ENCODE data around the gene FAM114A1.

FAM114A1 gene

DNA sequence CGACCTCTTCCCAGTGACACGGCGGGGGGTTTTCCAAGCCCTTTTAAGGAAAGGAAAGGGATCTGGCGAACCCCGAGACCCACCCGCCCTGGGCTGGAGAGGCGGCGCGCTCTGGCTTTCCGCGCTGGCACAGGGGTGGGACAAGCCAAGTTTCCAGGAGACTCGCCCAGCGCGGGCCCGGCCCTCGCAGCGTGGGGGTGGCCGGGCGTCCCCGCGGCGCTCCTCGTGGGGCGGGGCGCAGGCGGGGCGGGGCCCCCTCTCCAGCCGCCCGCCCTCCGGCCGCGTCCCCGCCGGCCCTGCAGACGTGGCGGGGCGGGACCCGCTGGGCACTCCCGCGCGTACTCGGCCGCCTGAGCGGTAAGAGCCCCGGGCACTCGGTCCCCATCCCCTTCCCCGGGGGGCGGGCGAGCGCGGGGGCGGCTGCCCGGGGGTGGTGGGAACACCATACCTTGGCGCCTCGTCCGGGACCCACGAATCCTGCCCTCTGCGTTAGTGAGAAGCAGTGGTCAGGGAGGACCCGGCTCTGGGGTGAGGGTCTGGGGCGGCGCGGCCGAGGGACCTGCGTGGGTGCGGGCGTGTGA is at the start of gene FAM114A1:
FAM114A1 (plus strand) TSS at position 329 of the 581 bp plus-strand sequence. CDS start 10,273 bp downstream, outside the sequence.
- TF ChIP-seq, protein P1, sequence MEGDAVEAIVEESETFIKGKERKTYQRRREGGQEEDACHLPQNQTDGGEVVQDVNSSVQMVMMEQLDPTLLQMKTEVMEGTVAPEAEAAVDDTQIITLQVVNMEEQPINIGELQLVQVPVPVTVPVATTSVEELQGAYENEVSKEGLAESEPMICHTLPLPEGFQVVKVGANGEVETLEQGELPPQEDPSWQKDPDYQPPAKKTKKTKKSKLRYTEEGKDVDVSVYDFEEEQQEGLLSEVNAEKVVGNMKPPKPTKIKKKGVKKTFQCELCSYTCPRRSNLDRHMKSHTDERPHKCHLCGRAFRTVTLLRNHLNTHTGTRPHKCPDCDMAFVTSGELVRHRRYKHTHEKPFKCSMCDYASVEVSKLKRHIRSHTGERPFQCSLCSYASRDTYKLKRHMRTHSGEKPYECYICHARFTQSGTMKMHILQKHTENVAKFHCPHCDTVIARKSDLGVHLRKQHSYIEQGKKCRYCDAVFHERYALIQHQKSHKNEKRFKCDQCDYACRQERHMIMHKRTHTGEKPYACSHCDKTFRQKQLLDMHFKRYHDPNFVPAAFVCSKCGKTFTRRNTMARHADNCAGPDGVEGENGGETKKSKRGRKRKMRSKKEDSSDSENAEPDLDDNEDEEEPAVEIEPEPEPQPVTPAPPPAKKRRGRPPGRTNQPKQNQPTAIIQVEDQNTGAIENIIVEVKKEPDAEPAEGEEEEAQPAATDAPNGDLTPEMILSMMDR (IDR thresholded peaks at IDR 0.05; ENCODE audit: low read length, missing control alignments), result no peak
- peak within 1 kb of the TSS; percentile 87 for H3K4me3 ChIP-seq (replicated peaks; ENCODE audit: low read depth, low read length)
- peak; percentile 84 for DNase-seq (ENCODE audit: low read depth)

DNA sequence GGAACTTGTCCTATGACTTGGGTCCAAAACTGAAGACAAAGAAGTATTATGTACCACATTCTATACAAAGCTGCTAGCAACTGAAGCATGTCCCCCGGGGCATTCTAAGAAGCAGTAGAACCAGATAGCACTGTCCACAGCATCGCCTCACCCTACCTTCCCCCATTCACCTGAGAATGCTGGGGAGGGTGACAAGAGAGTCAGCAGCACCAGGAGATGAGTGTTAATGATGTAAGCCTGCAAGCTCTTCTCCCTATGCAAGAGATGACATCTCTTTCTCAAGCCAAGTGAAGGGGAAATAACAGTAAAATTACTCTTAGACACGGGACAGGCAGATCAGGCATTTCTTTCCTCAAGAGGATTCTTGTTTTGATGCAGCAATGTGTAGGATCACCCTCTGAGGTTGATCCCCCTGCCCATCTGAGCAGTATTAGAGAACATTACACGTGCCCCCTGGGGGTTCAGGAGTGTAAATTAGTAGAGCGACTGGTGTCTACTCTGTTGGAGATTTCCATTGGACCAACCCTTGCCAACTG is 49.1 kb upstream of the FAM114A1 start:
- H3K4me3 ChIP-seq (replicated peaks; ENCODE audit: low read depth, low read length), result no peak overlapping the region
- no peak for DNase-seq (ENCODE audit: low read depth)
- TF ChIP-seq, protein P1 (IDR thresholded peaks at IDR 0.05; ENCODE audit: low read length, missing control alignments), result no peak

DNA sequence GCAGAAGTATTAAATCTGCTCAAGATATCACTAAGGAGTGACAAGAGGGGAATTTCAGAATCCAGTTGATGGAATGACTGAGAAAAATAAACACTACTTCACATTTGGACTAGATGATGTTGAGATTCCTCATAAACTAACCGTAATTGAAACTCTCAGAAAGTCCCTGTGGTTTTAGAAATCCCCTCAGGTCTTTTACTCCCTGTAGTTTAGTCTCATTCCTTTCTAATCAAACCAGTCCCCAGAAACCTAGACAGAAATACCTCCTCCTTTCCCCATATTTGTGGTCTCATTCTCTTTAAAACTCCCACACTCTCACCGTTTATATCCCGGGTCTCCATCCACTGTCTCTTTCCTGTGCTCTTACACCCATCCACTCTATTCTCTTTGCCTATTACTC is 48.0 kb upstream of the FAM114A1 start:
- no peak for DNase-seq (ENCODE audit: low read depth)
- TF ChIP-seq, protein P1 (IDR thresholded peaks at IDR 0.05; ENCODE audit: low read length, missing control alignments), result no peak
- H3K4me3 ChIP-seq (replicated peaks; ENCODE audit: low read depth, low read length), result no peak overlapping the region

DNA sequence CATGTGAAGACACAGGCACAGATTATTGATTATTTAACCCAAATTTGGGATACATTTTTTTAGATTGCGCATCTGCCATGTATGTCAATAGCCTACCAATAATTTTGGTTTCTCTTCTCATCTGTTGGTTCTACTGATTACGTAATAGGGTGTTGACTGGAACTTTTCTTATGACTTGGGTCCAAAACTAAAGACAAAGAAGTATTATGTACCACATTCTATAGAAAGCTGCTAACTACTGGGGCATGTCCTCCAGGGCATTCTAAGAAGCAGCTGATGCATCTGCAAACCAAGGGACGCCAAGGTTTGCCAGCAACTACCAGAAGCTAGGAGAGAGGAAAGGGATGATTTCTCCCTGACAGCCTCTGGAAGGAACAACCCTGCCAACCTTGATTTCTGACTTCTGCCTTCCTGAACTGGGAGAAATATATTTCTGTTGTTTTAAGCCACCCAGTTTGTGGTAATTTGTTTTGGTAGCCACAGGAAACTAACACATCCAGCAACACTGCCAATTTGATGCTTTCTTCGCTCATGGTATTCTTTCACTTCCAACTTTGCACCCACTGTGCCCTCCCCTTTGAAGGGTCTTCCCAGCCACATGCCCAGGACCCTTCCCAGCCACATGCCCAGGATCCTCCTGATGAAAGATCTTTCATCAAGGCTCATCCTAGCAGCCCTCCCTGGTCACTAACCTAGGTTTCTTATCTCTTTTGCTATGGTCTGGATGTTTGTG is 47.1 kb upstream of the FAM114A1 start:
- no peak overlapping the region for H3K4me3 ChIP-seq (replicated peaks; ENCODE audit: low read depth, low read length)
- no peak for DNase-seq (ENCODE audit: low read depth)
- TF ChIP-seq, protein P1 (IDR thresholded peaks at IDR 0.05; ENCODE audit: low read length, missing control alignments), result no peak

DNA sequence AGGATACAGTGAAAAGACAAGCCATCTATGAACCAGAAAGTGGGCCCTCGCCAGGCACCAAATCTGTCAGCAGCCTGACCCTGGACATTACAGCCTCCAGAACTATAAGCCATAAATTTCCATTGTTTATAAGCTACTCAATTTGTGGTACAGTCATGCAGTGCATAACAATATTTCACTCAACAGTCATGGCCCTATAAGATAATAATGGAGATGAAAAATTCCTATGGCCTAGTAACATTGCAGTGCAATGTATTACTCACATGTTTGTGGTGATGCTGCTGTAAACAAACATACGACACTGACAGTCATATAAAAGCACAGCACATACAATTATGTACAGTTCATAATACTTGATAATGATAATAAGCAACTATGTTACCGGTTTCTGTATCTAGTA is 45.9 kb upstream of the FAM114A1 start:
- no peak overlapping the region for H3K4me3 ChIP-seq (replicated peaks; ENCODE audit: low read depth, low read length)
- TF ChIP-seq, protein P1 (IDR thresholded peaks at IDR 0.05; ENCODE audit: low read length, missing control alignments), result no peak
- no peak for DNase-seq (ENCODE audit: low read depth)

DNA sequence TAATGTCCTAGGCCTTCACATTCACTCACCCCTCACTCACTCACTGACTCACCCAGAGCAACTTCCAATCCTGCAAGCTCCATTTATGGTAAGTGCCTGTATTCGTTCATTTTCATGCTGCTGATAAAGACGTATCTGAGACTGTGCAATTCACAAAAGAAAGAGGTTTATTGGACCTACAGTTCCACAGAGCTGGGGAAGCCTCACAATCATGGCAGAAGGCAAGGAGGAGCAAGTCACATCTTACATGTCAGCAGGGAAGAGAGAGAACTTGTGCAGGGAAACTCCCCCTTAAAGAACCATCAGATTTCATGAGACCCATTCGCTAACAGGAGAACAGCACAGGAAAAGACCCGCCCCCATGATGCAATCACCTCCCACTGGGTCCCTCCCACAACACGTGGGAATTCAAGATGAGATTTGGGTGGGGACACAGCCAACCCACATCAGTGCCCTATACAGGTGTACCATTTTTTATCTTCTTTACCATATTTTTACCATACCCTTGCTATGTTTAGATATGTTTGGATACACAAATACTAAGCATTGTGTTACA is 44.8 kb upstream of the FAM114A1 start:
- no peak overlapping the region for H3K4me3 ChIP-seq (replicated peaks; ENCODE audit: low read depth, low read length)
- DNase-seq (ENCODE audit: low read depth), result no peak
- TF ChIP-seq, protein P1 (IDR thresholded peaks at IDR 0.05; ENCODE audit: low read length, missing control alignments), result no peak

Measured in fibroblast of pulmonary artery (primary cell).